GM19463 (cell line): ENCODE results near the gene S100A1.
"Not testable (repeated sequence)": the region's sequence is repeated elsewhere in the genome, so short reads cannot be mapped to it uniquely, and the experiment has no call there.

ENCODE experiments used
- ATAC-seq: cut with Tn5 transposase; IDR thresholded peaks from one replicate; pipeline ENCODE4 v1.9.1; 2021; ENCODE audit warnings: mild to moderate bottlenecking, moderate library complexity; ENCODE audit not compliant: unreplicated experiment

The S100A1 gene

GRCh38 chr1:153629971-153630370 lies 1.7 kb downstream of the S100A1 start:
- ATAC-seq = no peak

GRCh38 chr1:153630384-153630783 lies 2.1 kb downstream of the S100A1 start:
- no peak for ATAC-seq

DNA sequence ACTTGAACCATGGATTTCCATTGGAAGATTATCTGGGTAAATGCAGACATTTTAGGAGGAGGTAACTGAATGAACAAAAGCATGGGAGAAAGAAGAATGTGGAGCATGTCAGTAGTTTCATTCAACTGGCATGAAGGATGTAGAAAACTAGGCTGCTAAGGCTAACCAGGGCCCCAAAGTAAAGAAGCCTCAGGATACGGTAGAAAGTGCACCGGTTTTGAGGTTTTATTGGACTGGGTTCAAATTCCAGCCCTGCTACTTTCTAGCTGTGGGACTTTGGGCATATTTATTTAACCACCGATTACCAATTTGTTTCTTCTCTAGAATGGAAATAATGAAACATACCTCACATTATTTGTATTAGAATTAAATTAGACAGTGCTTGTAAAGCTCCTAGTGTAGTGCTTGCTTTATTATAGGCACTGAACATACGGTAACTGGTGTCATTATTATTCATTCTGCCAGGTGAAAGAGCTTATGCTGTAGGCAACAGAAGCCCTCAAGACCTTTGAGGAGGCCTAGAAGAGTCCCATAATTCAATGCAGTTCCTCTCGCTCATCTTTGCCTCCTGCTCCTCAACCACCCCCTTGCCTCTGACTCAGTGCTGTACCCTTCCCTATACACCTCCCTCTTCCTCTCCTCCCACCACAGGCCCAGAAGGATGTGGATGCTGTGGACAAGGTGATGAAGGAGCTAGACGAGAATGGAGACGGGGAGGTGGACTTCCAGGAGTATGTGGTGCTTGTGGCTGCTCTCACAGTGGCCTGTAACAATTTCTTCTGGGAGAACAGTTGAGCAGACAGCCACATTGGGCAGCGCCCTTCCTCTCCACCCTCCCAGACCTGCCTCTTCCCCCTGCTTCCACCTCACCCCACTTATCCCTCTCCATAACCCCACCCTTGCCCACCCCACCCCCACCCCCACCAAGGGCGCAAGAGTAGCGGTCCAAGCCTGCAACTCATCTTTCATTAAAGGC lies 3.1 kb downstream of the S100A1 start:
- ATAC-seq = no peak

DNA sequence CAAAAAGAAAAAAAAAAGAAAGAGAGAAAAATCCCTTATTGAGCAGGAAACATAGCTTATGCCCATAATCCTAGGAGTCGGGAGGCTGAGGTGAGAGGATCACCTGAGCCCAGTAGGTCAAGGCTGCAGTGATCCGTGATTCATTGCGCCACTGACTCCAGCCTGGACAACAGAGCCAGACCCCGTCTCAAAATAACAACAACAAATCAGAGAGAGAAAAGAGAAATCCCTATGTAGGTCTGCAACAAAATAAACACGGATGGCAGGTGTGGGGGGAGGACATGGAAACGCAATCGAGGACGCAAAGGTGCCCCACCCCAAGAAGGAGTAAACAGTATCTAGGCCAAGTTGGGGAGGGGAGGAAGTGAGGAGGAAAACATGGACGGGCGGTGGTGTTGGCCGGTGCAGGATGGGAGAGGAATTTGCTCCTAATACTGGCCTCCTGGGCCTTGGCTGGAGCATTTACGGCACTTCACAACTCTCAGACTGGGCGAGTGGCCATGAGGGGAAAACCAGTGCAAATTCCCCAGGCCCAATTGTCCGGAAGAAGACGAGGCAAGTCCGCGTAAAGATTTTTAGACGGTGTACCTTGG lies 5.0 kb downstream of the S100A1 start:
- ATAC-seq = no peak

- peak; percentile 84 for ATAC-seq
Measured at GRCh38 chr1:153633754-153634665, 5.8 kb downstream of the S100A1 start, which contains the start of gene CHTOP. CHTOP (plus strand) TSS chr1:153634066; CDS start chr1:153636589, 2,523 bp downstream.

DNA sequence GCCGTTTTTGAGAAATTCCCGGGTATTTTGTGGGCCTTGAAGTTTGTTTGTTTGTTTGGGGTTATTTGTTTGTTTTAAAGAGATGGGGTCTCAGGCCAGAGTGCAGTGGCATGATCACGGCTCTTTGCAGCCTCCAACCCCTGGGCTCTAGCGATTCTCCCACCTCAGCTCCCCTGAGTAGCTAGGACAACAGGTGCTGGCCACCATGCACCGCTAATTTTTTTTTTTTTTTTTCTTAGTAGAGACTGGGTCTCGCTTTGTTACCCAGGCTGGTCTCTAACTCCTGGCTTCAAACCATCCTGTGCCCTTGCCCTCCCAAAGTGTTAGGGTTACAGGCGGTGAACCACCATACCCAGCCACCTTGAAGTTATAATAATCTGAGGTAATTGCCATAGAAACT lies 7.6 kb downstream of the S100A1 start:
- ATAC-seq = no peak

DNA sequence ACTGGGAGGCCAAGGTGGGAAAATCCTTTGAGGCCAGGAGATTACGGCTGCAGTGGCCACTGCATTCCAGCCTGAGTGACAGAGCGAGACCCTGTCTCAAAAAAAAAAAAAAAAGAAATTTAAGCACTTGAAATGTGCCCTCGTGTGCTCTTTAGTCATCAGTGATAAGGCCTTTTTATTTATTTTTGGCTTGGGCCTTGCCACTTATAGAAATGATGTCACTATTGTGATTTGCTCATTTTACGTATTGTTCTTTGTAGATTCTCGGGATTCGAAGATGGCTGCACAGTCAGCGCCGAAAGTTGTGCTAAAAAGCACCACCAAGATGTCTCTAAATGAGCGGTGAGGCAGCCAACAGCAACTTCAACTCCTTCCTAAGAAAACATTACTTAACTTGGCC lies 8.1 kb downstream of the S100A1 start:
- ATAC-seq = no peak

DNA sequence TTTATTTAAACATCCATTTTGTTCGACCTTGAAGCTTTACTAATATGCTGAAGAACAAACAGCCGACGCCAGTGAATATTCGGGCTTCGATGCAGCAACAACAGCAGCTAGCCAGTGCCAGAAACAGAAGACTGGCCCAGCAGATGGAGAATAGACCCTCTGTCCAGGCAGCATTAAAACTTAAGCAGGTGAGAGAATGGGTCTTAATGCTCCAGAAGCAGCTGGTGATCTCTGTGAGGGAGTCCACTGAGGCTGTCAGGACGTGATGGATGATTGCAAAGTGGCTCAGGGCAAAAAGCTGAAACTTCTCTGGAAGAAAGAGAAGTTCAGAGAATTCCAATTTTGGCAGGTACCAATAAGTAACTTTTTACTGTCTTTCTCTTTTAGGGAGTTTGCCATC lies 10.0 kb downstream of the S100A1 start:
- ATAC-seq = no peak

DNA sequence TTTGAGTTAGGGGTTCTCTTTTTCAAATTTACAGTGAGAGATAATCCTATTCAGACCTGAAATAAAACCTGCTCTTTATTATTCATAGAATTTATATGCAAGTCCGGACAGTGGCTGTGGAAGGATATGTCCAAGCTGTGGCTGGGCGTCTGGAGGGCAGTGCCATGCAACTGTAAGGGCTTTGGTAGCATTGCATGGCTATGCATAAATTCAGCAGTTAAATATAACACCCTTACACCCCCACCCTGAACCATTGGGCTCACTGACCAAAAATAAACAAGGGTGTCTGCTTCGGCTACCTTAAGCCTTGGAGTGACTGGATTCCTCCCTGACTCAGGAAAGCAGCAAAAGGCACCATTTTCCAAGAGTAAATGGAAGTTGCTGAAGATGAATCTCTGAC lies 11.0 kb downstream of the S100A1 start:
- ATAC-seq = no peak

- not testable (repeated sequence) for ATAC-seq
Measured at GRCh38 chr1:153640213-153640612, 12.0 kb downstream of the S100A1 start.

DNA sequence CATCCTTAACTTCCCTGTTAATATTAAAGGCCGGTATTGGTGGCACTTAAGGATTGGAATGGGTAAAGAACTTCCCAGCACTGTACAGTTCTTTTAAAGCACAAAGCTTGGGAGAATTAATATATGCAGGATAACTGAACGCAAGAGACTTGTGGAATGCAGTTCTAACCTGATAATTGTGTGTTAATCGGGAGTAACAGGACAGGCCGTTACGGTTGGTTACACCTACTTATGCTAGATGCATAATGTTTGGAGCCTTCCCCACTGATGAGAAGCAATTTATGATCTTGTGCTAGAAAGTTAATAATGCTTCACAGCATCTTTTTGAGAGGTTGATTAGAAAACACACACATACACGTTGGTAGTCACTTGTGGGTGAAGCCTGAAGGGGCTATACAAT lies 12.6 kb downstream of the S100A1 start:
- no peak for ATAC-seq

GRCh38 chr1:153642161-153642560 lies 13.9 kb downstream of the S100A1 start:
- ATAC-seq = no peak

- no peak for ATAC-seq
Measured at GRCh38 chr1:153643100-153643499, 14.9 kb downstream of the S100A1 start.

- ATAC-seq = no peak
Measured at GRCh38 chr1:153643816-153644215, 15.6 kb downstream of the S100A1 start.

DNA sequence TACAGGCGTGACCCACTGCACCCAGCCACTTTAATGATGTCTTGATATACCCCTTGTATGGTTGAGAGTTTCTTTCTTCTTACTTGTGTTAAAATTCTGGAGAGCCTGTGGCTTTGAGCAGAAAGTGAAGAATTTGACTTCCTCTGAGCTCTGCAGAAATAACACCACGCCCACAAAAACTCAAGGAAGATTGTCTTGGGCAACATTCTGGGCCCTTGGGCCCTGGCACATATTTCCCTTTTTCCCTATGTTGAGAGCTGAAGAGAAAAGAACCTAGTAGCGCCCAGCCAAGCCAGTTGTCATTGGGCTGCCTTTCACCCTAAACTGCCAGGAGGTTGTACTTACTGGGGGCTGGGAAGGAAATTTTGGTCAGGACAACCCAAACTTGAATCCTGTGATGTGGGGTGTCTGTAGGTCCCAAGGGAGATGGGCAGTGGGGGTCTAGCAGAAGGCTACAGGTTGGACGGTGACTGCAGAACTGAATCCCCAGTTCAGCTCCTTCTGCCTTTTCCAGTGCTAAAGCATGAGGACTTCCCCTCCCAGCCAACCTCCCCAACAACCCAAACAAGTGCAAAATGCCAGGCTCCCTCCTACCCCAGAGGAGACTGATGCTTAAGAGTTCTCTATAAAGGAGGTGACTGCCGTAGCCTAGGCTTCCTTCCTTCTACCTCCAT lies 18.6 kb downstream of the S100A1 start:
- ATAC-seq = no peak

DNA sequence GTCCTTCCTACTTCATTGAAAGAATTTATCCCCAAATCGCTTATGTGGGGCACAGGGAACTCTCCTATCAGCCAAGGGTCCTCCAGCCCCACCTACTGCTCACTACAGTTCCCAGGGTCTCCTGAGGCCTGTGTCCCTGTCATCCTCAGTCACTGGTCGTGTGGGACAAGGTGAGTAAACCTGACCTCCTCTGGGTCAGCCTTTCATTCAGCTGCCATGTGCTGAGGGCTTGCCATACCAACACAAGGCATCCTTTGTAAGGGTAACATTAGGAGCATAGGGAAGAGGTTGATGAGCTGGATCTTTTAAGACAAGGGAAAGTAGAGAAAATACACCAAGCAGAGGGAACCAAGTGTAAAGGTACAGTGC lies 19.1 kb downstream of the S100A1 start:
- no peak for ATAC-seq

GRCh38 chr1:153648000-153648643 lies 19.9 kb downstream of the S100A1 start:
- no peak for ATAC-seq

DNA sequence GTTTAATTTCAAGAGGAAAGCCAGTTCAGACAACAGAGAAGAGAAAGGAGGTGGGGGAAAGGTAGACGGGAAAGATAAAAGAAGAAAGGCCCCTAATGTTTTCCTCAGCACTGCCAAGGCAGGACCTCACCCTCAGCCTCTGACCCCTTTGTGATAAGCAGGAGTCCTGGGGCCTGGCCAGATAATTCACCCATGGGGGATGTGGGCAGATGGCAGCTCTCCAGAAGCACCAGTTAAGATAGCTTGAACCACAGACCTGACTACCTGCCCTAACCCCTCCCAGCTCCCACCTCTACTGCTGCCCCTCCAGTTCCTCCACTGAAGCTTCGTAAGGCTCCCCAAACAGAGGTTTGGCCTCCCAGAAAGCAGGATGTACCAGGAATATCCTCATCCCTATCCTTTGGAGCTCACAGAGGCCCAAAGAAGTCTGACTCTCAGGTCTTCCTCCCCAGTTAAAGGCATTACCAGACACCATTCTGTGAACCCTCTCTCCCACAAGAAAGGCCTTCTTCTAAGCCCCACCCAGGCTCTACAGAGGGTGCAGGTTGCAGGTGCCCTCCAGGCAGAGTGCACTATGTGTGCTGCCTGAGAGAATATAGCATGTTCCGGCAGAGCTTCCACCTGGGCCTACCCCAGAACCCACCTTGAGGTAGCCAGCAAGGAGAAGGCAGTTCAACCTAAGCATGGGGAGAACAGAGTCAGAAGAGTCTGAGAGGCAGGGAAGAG lies 21.1 kb downstream of the S100A1 start:
- no peak for ATAC-seq

GRCh38 chr1:153649863-153650235 lies 21.6 kb downstream of the S100A1 start:
- no peak for ATAC-seq

- no peak for ATAC-seq
Measured at GRCh38 chr1:153651771-153652170, 23.5 kb downstream of the S100A1 start.
